GM12864 (cell line): Measurements from ENCODE around the gene OR9Q1.

Experiments used
- DNase-seq: peaks from one replicate; pipeline ENCODE4 v3.0.0-alpha.2; 2011; ENCODE audit warnings: low read depth
- H3K4me3 ChIP-seq: 2 replicates; pipeline ENCODE4 v1.5.1; 2011; ENCODE audit warnings: mild to moderate bottlenecking, low read depth, low read length, control low read depth
- TF ChIP-seq, protein P1 (sequence below): IDR thresholded peaks from 2 replicates; pipeline ENCODE4 v1.5.1; 2011; ENCODE audit warnings: low read depth, mild to moderate bottlenecking, moderate library complexity, low read length, control low read depth, inconsistent platforms; ENCODE audit errors: missing control alignments

The OR9Q1 gene

GRCh38 chr11:58057481-58057880 is 33.8 kb downstream of the OR9Q1 start:
- TF ChIP-seq, protein P1, sequence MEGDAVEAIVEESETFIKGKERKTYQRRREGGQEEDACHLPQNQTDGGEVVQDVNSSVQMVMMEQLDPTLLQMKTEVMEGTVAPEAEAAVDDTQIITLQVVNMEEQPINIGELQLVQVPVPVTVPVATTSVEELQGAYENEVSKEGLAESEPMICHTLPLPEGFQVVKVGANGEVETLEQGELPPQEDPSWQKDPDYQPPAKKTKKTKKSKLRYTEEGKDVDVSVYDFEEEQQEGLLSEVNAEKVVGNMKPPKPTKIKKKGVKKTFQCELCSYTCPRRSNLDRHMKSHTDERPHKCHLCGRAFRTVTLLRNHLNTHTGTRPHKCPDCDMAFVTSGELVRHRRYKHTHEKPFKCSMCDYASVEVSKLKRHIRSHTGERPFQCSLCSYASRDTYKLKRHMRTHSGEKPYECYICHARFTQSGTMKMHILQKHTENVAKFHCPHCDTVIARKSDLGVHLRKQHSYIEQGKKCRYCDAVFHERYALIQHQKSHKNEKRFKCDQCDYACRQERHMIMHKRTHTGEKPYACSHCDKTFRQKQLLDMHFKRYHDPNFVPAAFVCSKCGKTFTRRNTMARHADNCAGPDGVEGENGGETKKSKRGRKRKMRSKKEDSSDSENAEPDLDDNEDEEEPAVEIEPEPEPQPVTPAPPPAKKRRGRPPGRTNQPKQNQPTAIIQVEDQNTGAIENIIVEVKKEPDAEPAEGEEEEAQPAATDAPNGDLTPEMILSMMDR: no peak
- no peak overlapping the region for H3K4me3 ChIP-seq
- no peak for DNase-seq

- DNase-seq: no peak
These were observed 34.8 kb downstream of the OR9Q1 start for GRCh38 chr11:58058276-58059006.

DNA sequence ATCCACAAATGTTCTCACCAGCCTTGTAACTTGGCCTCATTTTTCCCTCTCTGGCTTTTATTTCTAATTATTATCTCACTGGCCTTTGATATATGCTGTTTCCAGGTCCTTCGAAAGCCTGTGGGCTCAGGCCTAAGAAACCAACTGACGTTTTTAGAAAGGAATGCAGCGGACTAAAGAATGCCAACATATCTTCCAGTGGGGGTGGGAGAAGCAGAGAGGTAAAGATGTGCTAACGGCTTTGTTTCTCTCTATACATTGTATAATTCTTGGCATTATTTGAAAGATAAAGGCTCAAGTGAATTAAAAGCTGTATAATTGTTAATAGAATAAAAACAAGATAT is 35.3 kb downstream of the OR9Q1 start:
- no peak for DNase-seq
- H3K4me3 ChIP-seq: no peak overlapping the region
- TF ChIP-seq, protein P1: no peak

More at GRCh38 chr11:58058276-58059006, 34.8 kb downstream of the OR9Q1 start:
- TF ChIP-seq, protein P1: no peak
- no peak overlapping the region for H3K4me3 ChIP-seq

- no peak for DNase-seq
- no peak overlapping the region for H3K4me3 ChIP-seq
- TF ChIP-seq, protein P1: no peak
These were observed 36.9 kb downstream of the OR9Q1 start for GRCh38 chr11:58060535-58060934.

DNA sequence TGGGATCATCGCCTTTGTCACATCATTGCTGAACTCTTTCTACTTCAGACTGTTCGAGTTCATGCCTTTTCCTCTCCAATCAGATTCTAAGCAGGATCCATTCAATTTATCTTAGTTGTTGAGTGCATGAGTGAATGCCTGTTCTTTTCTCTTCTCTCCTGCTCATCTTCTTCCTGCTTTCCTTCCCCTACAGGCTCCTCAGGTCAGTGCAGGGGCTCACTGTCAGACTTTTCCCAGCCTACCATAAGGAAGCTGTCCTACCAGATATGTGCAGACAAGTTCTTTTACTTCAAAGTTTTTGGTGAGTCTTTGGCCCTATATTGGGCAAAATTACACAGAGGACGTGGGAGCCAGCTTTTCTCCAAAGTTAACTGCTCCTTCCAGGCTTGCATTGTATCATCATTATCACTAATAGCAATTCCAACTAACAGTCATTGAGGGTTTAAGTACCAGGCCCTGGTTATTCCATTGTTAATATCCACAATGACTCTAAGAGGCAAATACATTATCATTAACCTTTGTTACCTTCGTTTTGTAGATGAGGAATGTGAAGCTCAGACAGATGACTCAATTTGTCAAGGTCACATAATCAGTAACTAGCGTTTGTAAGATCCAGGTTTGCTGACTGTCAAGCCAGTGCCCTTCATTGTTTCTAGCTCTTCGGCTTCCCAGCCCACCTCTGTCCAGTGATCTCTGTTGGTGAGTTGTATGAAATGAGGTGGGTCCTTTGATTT is 37.4 kb downstream of the OR9Q1 start:
- H3K4me3 ChIP-seq: no peak overlapping the region
- no peak for DNase-seq
- TF ChIP-seq, protein P1: no peak

DNA sequence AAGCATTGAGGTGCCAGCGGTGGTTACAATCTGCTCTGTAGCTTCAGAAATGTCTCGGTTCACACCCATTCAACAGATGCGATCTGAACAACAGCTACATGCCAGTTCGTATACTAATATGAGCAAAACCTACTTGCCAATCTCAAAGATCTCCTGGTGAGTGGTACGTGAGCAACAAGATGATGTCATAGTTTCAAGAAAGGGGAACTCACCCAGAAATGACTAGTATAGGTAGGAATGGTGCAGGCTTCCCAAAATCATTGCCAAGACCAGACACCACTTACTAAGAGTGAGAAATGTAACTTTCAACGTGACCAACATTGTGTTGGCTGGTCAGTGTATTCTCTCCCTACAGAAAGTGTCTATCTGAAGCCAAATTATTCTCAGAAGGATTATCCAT is 38.1 kb downstream of the OR9Q1 start:
- no peak for DNase-seq
- H3K4me3 ChIP-seq: no peak overlapping the region
- TF ChIP-seq, protein P1: no peak
